ENCODE data around the gene MRPL1.

DNA sequence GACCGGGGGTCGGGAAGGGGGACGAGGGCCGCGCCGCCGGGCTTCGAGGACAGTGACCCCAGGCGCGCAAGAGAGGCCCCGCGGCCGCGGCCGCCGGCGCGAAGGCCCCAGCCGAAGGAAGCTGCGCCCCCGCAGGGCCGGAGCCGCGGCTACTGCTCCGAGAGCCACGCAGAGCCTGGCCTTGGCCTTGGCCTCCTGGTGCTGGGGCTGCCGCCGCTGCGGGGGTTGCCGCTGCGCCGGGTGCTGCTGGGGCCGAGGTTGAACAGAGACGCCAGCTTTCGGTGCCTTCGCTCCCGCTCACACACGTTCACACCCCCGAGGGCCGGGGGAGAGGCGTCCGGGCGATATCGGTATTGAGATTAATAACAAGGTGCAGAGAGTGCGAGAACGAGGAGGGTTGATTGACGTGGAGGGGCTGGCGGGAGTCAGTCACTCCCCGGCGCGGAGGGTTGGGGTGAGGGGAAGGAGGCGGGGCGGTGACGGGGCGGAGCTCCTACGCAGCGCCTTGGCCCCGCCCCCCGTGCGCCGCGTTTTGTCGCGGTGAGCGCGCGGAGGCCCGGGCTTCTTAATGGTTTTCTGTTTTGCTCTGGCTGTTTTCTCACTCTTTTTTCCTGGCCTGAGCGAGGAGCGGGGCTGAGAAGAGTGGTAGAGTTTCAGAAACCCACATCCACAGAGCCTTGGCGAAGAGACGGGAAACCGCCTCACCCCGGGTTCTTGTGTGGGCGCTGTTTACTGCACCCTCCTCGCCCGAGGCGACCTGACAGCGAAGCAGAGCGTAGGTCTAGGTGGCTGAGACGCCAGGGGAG lies 42.6 kb upstream of the MRPL1 start:
- TF ChIP-seq CTCF (IDR thresholded peaks at IDR 0.05; ENCODE audit: low read depth, low read length, missing input control): no peak
- TF ChIP-seq RAD21 (IDR thresholded peaks at IDR 0.05): peak in 1 of 2 donors; percentile 18
- TF ChIP-seq, protein P1, sequence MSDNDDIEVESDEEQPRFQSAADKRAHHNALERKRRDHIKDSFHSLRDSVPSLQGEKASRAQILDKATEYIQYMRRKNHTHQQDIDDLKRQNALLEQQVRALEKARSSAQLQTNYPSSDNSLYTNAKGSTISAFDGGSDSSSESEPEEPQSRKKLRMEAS (IDR thresholded peaks at IDR 0.05): no peak
- TF ChIP-seq YY1 (IDR thresholded peaks at IDR 0.05): peak; percentile 38
- no peak for TF ChIP-seq EGR1 (IDR thresholded peaks at IDR 0.05; ENCODE audit: low read depth in 2 of 2)
